H7 (cell line): ENCODE measurements around the gene LMNTD2. TPM values are rescaled to one million over a fixed set of nuclear protein-coding genes. Genes with fewer than 3 reads are reported as not detected.

Source experiments
- DNase-seq: peaks from one replicate; pipeline ENCODE4 v3.0.0; 2012
- H3K27me3 ChIP-seq: 2 replicates; pipeline ENCODE4 v1.6.0; 2011; ENCODE audit warnings: mild to moderate bottlenecking, low read length; ENCODE audit not compliant: control insufficient read depth, insufficient read depth
- H3K36me3 ChIP-seq: replicated peaks from 2 replicates; pipeline ENCODE4 v1.5.1; 2011; ENCODE audit warnings: low read length; ENCODE audit not compliant: control insufficient read depth, insufficient read depth
- H3K4me3 ChIP-seq: 2 replicates; pipeline ENCODE4 v1.5.1; 2011; ENCODE audit warnings: low read depth, mild to moderate bottlenecking, control low read depth, low read length, moderate library complexity; ENCODE audit not compliant: insufficient read depth
- total RNA-seq: library from RNA; depleted of rRNA; stranded (reverse); fragments of >200 nt; shearing (Covaris generic); gene quantifications from 2 replicates; pipeline ENCODE4 v1.2.3, GENCODE V29; 2014

Gene LMNTD2
- total RNA-seq, 1 experiment from 2014 or later, result 4.0 TPM

DNA sequence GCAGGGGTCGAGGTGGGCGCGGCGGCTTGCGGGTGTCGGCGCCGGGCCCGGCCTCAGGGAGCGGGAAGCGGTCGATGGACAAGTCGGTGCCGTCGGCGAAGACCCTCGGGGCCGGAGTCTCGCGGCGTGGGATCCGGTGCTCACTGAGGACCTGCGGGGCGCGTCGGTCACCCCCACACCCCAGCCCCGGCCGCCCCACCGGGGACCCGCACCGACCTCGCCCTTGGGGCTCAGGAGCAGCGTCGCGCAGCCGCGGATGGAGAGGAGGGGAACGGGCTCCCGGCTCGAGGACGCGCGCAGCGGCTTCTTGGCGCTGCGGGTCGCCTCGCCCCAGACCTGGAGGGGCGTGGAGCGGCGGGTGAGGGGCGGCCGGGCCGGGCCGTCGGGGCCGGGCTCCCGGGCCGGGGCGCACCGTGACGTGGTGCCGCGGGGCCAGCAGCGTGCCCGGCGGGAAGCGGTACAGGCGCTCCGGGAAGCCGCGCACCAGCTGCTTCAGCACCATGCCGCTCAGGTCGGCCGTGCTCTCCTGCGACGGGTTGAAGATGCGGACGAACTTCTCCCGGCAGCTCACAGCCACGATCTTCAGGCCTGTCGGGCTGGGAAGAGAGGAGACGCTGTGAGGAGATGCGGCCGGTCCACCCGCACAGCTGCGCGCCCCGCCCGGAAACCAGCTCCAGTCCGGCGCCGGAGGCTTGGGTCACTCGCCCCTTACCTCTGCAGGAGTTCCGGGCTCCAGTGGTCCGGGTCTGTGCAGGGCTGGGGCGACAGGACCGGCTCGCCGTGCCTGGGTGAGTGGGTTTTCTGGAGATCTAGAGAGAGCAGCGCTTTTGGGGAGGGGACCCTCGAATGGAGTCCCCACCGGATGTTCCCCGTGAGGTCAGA lies 4.5 kb downstream of the LMNTD2 start:
- peak; percentile 82 for DNase-seq

DNA sequence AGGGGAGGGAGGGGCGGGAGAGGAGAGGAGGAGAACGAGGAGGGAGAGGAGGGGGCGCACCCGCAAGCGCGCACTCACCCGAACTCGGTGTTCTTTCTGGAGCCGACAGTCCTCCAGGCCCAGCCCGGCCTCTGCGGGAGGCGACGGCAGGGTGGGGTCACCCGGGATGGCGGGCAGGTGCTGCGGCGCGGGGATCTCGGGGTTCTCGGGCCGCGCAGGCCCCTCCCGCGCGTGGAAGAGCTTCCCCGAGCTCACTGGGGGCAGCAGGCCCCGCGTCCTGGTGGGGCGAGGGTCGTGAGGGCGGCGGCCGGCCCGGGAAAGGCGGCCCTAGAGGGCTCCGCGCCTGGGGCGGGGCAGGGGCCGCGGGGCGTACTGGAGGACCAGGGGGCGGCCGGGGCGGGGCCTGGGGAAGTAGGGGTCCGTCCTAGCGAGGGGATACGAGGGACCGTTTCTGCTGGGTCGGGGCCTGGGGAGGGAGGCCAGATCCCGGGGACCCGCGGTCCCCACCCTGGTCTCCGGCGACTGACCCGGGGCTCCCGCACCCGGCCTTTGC lies 5.2 kb downstream of the LMNTD2 start:
- peaks cover 35% of the 10 kb centered on the region for H3K27me3 ChIP-seq
- peak overlapping the region; percentile 72 for H3K4me3 ChIP-seq
- DNase-seq, result peak; percentile 85
- no peaks in the 10 kb centered on the region for H3K36me3 ChIP-seq

More for the DNA sequence above, 4.5 kb downstream of the LMNTD2 start:
- H3K27me3 ChIP-seq, result peaks cover 35% of the 10 kb centered on the region
- no peaks in the 10 kb centered on the region for H3K36me3 ChIP-seq
- peak overlapping the region; percentile 72 for H3K4me3 ChIP-seq

DNA sequence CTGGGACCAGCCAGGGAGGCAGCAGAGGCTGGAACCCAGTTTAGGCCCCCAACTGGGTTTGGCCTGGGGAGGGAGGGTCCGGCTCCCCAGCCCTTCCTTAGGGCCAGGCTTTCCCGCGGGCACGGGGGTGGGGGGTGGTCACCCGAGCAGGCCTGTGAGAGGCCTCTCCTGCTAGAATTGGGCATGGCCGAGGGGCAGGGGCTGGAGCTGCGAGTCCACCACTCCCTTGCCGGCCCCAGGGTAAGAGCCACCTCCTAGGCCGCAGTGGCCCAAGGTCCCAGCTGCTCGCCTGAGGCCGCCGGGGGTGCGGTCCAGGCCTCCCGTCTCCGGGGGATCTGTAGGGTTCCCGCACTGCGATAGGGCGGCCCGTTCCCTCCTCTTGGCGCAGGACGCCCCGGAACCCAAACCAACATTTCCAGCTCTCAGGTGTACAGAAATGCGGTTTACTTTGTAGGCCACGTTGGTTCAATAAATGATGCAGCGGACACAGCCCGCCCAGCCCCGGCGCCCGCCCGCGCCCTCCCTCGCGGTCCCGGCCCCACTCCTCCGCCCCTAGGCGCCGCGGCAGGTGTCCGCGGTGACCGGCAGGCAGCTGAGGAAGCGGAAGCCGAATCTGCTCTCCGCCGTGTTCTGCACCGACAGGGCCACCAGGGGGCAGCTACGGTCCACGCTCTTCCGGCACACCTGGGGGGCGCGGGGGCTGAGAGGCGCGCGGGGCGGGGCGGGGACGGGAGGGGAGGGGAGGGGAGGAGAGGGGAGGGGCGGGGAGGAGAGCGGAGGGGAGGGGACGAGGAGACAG lies 5.9 kb downstream of the LMNTD2 start:
- DNase-seq, result peak; percentile 98
- Histone ChIP-seq H3K4me3 (peak overlapping the region; percentile 72), H3K36me3 (no peaks in the 10 kb centered on the region), H3K27me3 (peaks cover 35% of the 10 kb centered on the region)

DNA sequence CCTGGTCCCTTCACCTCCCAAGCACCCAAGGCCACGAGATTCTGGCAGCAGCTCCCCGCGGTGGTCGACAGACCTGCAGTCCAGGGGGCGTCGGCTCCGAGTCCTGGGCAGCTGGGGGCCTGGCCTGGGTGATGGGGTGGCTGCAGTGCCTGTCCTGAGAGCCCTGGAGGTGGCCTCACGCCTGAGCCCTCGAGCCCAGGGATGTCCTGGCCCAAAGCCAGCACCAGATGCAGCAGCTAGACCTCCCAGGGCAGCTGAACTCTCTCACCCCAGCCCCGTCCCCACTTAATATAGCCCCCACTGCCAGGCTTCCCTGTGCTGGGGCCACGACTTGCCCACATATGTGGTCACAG lies 6.6 kb downstream of the LMNTD2 start:
- H3K36me3 ChIP-seq, result no peaks in the 10 kb centered on the region
- DNase-seq, result no peak
- no peak overlapping the region for H3K4me3 ChIP-seq
- H3K27me3 ChIP-seq, result peaks cover 34% of the 10 kb centered on the region

DNA sequence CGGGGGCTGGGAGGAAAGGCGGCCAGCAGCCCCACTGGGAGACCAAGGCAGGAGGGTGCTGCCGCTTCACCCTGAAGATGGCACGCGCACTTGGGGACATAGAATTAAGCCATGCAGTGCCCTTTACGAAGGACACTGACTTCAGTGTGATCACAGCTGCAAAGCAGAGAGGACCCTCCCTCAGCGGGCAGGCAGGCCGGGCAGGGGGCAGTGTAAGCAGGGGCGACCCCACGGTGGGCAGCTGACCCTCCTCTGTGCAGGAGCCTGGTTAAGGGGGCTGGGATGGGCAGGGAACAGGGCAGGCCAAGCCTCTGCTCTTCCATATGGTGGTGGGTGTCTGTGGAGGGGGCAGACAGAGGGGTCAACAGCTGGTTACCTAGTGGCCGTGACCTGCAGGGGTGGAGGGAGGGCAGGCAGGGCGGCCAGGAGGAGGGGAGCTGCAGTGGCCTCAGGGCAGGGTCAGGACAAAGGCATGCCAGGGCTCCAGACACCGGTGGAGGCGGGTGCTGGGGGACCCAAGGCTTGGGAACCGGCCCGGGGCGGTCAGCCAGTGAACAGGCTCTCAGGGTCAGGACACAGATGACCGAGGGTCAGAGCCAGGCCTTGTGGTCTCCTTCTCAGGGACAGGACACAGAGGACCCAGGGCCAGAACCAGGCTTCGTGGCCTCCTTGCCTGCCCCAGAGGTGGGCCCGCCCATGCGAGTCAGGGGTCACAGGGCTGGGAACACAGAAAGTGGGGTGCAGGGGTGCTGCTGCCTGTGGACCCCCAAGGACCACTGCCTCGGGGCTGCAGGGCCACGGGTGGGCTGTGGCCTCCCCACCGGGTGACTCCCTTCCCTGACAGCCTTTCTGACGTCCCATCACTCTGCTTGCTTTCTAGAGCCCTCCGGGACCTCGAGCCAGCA lies 7.2 kb downstream of the LMNTD2 start:
- H3K36me3 ChIP-seq, result no peaks in the 10 kb centered on the region
- peaks cover 28% of the 10 kb centered on the region for H3K27me3 ChIP-seq
- no peak for DNase-seq

DNA sequence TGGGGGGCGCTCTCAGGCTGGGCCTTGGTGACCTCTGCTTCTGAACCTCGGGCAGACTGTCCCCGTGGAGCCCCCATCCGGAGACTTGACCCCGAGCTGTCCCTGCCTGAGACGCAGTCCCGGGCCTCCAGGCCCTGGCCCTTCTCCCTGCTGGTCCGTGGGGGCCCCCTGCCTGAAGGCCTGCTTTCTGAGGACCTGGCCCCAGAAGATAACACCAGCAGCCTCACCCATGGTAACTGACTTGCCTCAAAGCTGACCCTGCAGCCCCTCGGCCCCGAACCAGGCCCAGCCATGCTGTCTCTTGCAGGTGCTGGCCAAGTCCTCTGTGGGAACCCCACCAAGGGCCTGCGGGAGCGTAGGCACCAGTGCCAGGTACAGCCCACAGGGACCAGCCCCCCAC lies 8.9 kb downstream of the LMNTD2 start:
- no peak overlapping the region for H3K4me3 ChIP-seq
- H3K27me3 ChIP-seq, result peaks cover 12% of the 10 kb centered on the region
- DNase-seq, result no peak
- no peaks in the 10 kb centered on the region for H3K36me3 ChIP-seq

More for the DNA sequence above, 7.2 kb downstream of the LMNTD2 start:
- no peak overlapping the region for H3K4me3 ChIP-seq

DNA sequence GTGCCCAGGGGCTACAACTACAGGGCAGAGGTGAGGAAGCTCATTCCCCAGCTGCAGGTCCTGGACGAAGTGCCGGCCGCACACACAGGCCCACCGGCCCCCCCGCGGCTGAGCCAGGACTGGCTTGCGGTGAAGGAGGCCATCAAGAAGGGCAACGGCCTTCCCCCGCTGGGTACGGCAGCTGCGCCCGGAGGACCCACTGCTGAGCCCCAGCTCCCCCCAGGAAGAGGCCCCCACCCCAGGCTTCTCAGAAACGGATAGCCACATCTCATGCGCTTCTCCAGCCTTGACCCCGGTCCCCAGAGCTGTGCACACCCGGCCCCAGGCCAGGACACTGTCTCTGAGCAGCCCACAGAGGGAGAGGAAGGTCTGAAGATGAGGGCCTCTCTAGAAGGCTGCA lies 9.4 kb downstream of the LMNTD2 start:
- H3K27me3 ChIP-seq, result peaks cover 7% of the 10 kb centered on the region
- DNase-seq, result no peak
- no peak overlapping the region for H3K4me3 ChIP-seq
- no peaks in the 10 kb centered on the region for H3K36me3 ChIP-seq

DNA sequence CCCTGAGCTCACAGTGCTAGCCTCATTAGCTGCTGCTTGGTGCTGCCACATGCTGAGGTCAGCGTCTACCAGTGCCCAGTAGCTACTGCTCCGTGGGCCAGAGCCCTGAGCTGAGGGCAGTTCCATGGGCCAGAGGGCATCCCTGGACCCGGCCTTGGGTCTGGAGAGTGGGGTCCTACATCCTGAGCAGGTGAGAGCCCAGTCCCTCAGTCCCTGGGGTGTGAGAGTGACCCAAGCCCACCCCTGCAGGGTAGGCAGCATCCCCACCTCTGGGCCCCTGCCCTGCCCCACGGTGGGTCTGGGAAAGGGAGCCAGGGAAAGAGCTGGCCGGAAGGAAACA lies 9.8 kb downstream of the LMNTD2 start:
- peaks cover 3% of the 10 kb centered on the region for H3K27me3 ChIP-seq
- no peak for DNase-seq
- H3K36me3 ChIP-seq, result no peaks in the 10 kb centered on the region
- no peak overlapping the region for H3K4me3 ChIP-seq

DNA sequence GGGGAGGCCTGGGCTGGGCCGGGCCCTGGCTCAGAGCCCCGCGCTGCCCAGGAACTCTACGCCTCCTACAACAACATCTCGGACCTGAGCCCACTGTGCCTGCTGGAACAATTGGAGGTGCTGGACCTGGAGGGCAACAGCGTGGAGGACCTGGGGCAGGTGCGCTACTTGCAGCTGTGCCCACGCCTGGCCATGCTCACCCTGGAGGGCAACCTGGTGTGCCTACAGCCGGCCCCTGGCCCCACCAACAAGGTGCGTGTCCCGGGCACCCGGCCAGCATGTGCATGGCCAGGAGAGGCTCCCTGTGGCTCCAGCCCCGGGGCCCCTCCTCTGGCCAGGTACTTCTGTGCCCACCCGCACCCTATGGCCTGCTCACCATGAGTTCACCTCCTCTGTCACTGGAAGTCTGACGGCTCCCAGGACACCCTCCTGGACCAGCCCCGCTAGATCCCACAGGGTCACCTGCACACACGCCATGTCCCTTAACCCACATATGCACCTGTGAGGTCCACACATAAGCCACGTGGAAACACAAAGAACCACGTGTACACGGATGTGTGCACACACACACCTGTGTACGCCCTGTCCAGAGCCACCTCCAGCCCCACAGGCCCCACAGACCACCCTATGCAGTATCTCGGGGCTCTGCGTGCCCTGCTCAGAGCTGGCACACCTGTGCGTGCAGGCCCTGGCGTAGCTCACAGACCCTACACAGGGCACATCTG lies 10.4 kb downstream of the LMNTD2 start:
- Histone ChIP-seq H3K4me3 (no peak overlapping the region), H3K36me3 (no peaks in the 10 kb centered on the region), H3K27me3 (no peaks in the 10 kb centered on the region; the same call in 1 of the 2 replicates)
- no peak for DNase-seq

DNA sequence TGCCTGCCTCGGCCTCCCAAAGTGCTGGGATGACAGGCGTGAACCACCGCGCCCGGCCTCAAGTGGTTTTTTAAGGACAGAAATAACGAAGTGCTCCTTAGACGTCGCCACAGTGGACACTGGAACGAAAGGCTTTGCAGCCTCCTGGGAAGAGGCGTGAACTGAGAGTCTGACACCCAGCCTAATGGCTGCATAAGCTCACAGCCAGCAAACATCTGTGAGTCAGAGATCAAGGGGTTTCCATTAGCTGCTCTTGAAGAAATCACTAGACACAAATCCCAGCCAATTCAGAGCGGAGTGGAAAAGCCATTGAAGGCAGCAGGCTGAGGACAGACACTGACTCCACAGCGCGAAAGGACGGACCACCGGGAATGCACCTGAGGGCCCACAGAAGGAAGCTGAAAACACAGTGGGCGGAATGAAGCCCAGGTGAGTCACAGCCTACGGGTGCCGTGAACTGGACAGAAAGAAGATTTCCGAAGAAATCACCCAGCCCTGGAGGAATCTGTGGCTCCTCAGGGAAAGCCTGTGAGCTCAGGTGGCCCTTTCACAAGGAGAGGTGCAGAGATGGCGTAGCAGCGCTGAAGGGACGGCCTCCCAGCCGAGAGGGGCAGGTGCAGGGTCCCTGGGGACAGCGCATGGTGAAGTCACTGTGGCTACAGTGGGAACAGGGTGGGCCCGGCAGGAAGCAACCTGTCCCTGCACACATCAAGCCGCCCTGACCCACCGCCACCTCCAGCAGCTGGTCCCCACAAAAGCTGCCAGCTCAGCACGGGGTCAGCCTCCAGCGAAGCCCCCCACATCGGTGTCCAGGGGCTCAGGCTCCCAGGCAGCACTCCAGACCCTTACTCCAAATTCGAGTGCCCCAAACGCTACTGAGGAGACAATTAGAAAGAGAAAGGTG lies 11.6 kb downstream of the LMNTD2 start:
- Histone ChIP-seq H3K36me3 (no peaks in the 10 kb centered on the region), H3K27me3 (no peaks in the 10 kb centered on the region), H3K4me3 (no peak overlapping the region)
- no peak for DNase-seq

DNA sequence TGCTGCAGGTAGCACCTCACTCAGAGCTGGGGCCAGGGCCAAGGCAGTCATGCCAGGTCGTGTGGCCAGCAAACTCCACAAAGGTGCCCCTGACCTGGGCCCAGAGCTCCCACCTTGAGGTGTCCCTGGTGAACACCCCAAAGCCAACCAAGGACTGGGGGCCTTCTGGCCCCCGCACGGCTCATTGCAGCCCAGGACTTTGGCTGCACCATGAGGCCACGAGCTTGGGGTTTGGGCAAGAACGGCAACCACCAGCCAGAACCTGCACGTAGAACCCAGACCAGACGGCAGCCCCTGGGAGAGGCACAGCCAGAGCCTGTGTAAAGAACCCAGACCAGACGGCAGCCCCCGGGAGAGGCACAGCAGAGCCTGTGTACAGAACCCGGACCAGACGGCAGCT lies 15.4 kb downstream of the LMNTD2 start:
- Histone ChIP-seq H3K27me3 (no peaks in the 10 kb centered on the region), H3K4me3 (no peak overlapping the region), H3K36me3 (no peaks in the 10 kb centered on the region)
- DNase-seq, result no peak

DNA sequence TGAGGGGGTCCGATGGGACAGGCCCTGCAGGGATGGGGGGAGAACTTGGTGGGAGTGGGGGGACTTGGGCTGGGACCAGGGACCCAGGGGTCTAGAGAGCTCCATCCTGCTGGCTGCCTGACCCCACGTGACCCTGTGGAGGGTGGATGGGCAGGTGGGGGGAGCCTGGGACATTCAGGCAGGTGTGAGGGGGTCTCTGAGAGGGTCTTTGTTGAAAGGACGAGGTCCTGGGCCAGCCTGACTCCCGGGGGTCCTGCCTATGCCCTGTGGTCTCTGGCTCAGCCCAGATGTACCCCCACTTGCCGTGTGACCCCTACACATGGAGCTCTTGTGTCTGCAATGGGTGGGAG lies 15.7 kb downstream of the LMNTD2 start:
- no peaks in the 10 kb centered on the region for H3K36me3 ChIP-seq
- no peak overlapping the region for H3K4me3 ChIP-seq
- no peaks in the 10 kb centered on the region for H3K27me3 ChIP-seq
- DNase-seq, result no peak

DNA sequence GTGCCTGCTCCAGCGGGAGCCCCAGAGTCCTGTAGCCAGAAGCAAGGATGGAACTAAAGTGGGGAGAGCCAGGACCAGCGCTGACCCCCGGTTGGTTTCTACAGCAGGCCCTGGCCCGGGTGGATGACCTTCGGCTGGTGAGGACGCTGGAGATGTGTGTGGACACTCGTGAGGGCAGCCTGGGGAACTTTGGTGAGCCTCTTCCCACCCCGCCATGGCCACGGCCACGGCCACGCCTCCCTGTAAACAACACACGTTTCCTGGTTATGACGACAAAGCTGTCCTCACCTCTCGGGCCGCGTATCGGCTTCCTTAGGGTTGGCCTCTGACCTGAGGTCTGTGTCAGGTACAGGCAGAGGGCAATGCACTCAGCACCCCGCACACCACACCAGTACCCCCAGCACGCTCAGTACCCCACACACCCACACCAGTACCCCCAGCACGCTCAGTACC lies 19.1 kb downstream of the LMNTD2 start:
- peaks cover 10% of the 10 kb centered on the region for H3K27me3 ChIP-seq
- no peaks in the 10 kb centered on the region for H3K36me3 ChIP-seq
- DNase-seq, result no peak
- H3K4me3 ChIP-seq, result no peak overlapping the region
